Panc1 (cell line): ENCODE data around the gene RAD9B.

Experiments
- CTCF ChIP-seq: fragments of 450-650 bp; IDR thresholded peaks from 2 replicates; pipeline ENCODE4 v1.5.1; 2017; ENCODE audit warnings: mild to moderate bottlenecking
- POLR2AphosphoS5 ChIP-seq: IDR thresholded peaks from 2 replicates; pipeline ENCODE4 v1.6.1; 2012; ENCODE audit warnings: mild to moderate bottlenecking, low read depth, low read length, moderate library complexity
- REST ChIP-seq, 2 experiments: IDR thresholded peaks; 2 replicates each; pipeline ENCODE4 v1.6.1; 2011 to 2012; ENCODE audit warnings: low read depth in 2 of 2, control low read depth in 1 of 2, low read length in 1 of 2, mild to moderate bottlenecking in 1 of 2, moderate library complexity in 1 of 2; ENCODE audit not compliant: insufficient read depth in 1 of 2
- SIN3A ChIP-seq: IDR thresholded peaks from 2 replicates; pipeline ENCODE4 v1.6.1; 2012; ENCODE audit warnings: low read depth, mild to moderate bottlenecking, low read length, moderate library complexity, borderline replicate concordance; ENCODE audit not compliant: insufficient read depth
- TCF7L2 ChIP-seq: IDR thresholded peaks from 2 replicates; pipeline ENCODE4 v1.6.1; 2011; ENCODE audit warnings: mild to moderate bottlenecking, low read depth, low read length, inconsistent platforms

GRCh38 chr12:110548678-110549077 lies 46.5 kb downstream of the RAD9B start:
- no peak for TF ChIP-seq POLR2AphosphoS5
- TF ChIP-seq CTCF = no peak
- no peak for TF ChIP-seq REST (IDR thresholded peaks at IDR 0.05; ENCODE audit: insufficient read depth in 1 of 2, low read depth in 2 of 2, low read length in 1 of 2)
- no peak for TF ChIP-seq SIN3A
- TF ChIP-seq TCF7L2 = no peak
